Measurements from ENCODE around the gene DIPK1C. TPM values are rescaled to one million over a fixed set of nuclear protein-coding genes. Genes with fewer than 3 reads are reported as not detected.

Gene DIPK1C
- total and polyA plus RNA-seq, 3 experiments from 2014 or later = not detected

GRCh38 chr18:74499633-74500032 lies 42.5 kb upstream of the DIPK1C start:
- peaks cover 40% of the 10 kb centered on the region for H3K4me1 ChIP-seq (ENCODE audit: insufficient read depth, low read length)
- no peaks in the 10 kb centered on the region for H3K9me3 ChIP-seq (ENCODE audit: low read length)
- Mint-ChIP-seq H3K4me1 (peaks cover 56 to 73% (median 64%) of the 10 kb centered on the region in 3 donors), H3K9me3 (no peaks in the 10 kb centered on the region), H3K27me3 (peaks cover 0 to 2% of the 10 kb centered on the region in 2 donors), H3K27ac (peak overlapping the region; percentile 94 to 100 (median 99)), H3K4me3 (peak overlapping the region; percentile 92 to 96 (median 94)), H3K36me3 (peaks cover 6 to 60% (median 11%) of the 10 kb centered on the region in 3 donors)
- peak in 4 of 5 donors; percentile 32 to 68 (median 53) for DNase-seq
- no peaks in the 10 kb centered on the region for H3K27me3 ChIP-seq (ENCODE audit: insufficient read depth, low read length, poor library complexity, severe bottlenecking)
- ChIA-PET CTCF (interaction anchor here (1.0 to 2.7 kb wide), 3 partner anchors 52 to 417 kb away, joined by 3 to 10 read pairs (median 4); no protein-coding TSS in a partner anchor), POLR2A (interaction anchor here (0.6 kb wide), 1 partner anchor 121 kb away, joined by 5 read pairs; no protein-coding TSS in a partner anchor)
- peak overlapping the region; percentile 69 for H3K4me3 ChIP-seq (ENCODE audit: low read length)
- H3K36me3 ChIP-seq (ENCODE audit: insufficient read depth, low read length) = peaks cover 28% of the 10 kb centered on the region
- H3K27ac ChIP-seq (ENCODE audit: low read depth, low read length) = peak overlapping the region; percentile 78

- peaks cover 40% of the 10 kb centered on the region for H3K4me1 ChIP-seq (ENCODE audit: insufficient read depth, low read length)
- H3K27ac ChIP-seq (ENCODE audit: low read depth, low read length) = peak overlapping the region; percentile 78
- Mint-ChIP-seq H3K4me1 (peaks cover 56 to 73% (median 64%) of the 10 kb centered on the region in 3 donors), H3K4me3 (peak overlapping the region; percentile 92 to 96 (median 94)), H3K36me3 (peaks cover 4 to 54% (median 11%) of the 10 kb centered on the region in 3 donors), H3K27me3 (peaks cover 0 to 2% of the 10 kb centered on the region in 2 donors), H3K9me3 (no peaks in the 10 kb centered on the region), H3K27ac (peak overlapping the region; percentile 94 to 100 (median 99))
- H3K4me3 ChIP-seq (ENCODE audit: low read length) = peak overlapping the region; percentile 69
- POLR2A ChIA-PET = interaction anchor here (0.6 to 1.1 kb wide), 4 partner anchors 98 to 126 kb away, joined by 3 to 5 read pairs (median 4); no protein-coding TSS in a partner anchor
- peaks cover 21% of the 10 kb centered on the region for H3K36me3 ChIP-seq (ENCODE audit: insufficient read depth, low read length)
- no peaks in the 10 kb centered on the region for H3K9me3 ChIP-seq (ENCODE audit: low read length)
- DNase-seq = peak; percentile 67 to 87 (median 75)
- H3K27me3 ChIP-seq (ENCODE audit: insufficient read depth, low read length, poor library complexity, severe bottlenecking) = no peaks in the 10 kb centered on the region
- CTCF ChIA-PET = interaction anchor here (1.1 to 7.7 kb wide), 3 partner anchors 12 to 144 kb away, joined by 3 to 156 read pairs (median 10); no protein-coding TSS in a partner anchor
Measured at GRCh38 chr18:74498712-74499627, 41.9 kb upstream of the DIPK1C start.

GRCh38 chr18:74497778-74498177 lies 40.7 kb upstream of the DIPK1C start:
- peaks cover 0 to 43% (median 7%) of the 10 kb centered on the region in 3 donors for H3K36me3 Mint-ChIP-seq
- H3K27ac ChIP-seq (ENCODE audit: low read depth, low read length) = no peak overlapping the region
- H3K4me1 ChIP-seq (ENCODE audit: insufficient read depth, low read length) = peaks cover 40% of the 10 kb centered on the region
- H3K4me1 Mint-ChIP-seq = peaks cover 52 to 75% (median 57%) of the 10 kb centered on the region in 3 donors
- peaks cover 13% of the 10 kb centered on the region for H3K36me3 ChIP-seq (ENCODE audit: insufficient read depth, low read length)
- H3K27me3 ChIP-seq (ENCODE audit: insufficient read depth, low read length, poor library complexity, severe bottlenecking) = no peaks in the 10 kb centered on the region
- no peaks in the 10 kb centered on the region for H3K9me3 ChIP-seq (ENCODE audit: low read length)
- CTCF ChIA-PET = interaction anchor here (7.7 kb wide), 1 partner anchor 143 kb away, joined by 156 read pairs; no protein-coding TSS in a partner anchor
- peaks cover 0 to 2% of the 10 kb centered on the region in 2 donors for H3K27me3 Mint-ChIP-seq
- H3K4me3 ChIP-seq (ENCODE audit: low read length) = no peak overlapping the region
- H3K9me3 Mint-ChIP-seq = no peaks in the 10 kb centered on the region
- peak overlapping the region; percentile 84 to 99 (median 88) for H3K27ac Mint-ChIP-seq
- POLR2A ChIA-PET = interaction anchor here (1.1 kb wide), 1 partner anchor 99 kb away, joined by 5 read pairs; no protein-coding TSS in a partner anchor
- DNase-seq = no peak
- H3K4me3 Mint-ChIP-seq = peak overlapping the region; percentile 77 to 97 (median 96)

GRCh38 chr18:74497324-74497676 lies 40.2 kb upstream of the DIPK1C start:
- peaks cover 48 to 71% (median 57%) of the 10 kb centered on the region in 3 donors for H3K4me1 Mint-ChIP-seq

GRCh38 chr18:74496508-74497323 lies 39.6 kb upstream of the DIPK1C start:
- Mint-ChIP-seq H3K27me3 (peaks cover 0 to 2% of the 10 kb centered on the region in 2 donors), H3K4me1 (peaks cover 46 to 67% (median 57%) of the 10 kb centered on the region in 3 donors), H3K4me3 (peak overlapping the region; percentile 92 to 97 (median 96)), H3K36me3 (peaks cover 0 to 33% (median 3%) of the 10 kb centered on the region in 3 donors), H3K9me3 (no peaks in the 10 kb centered on the region), H3K27ac (peak overlapping the region; percentile 76 to 99 (median 98))
- Histone ChIP-seq H3K9me3 (ENCODE audit: low read length) (no peaks in the 10 kb centered on the region), H3K4me3 (ENCODE audit: low read length) (peak overlapping the region; percentile 77), H3K4me1 (ENCODE audit: insufficient read depth, low read length) (peaks cover 40% of the 10 kb centered on the region), H3K27me3 (ENCODE audit: insufficient read depth, low read length, poor library complexity, severe bottlenecking) (no peaks in the 10 kb centered on the region), H3K36me3 (ENCODE audit: insufficient read depth, low read length) (peaks cover 6% of the 10 kb centered on the region), H3K27ac (ENCODE audit: low read depth, low read length) (peak overlapping the region; percentile 86)
- DNase-seq = peak in 3 of 5 donors; percentile 20 to 67 (median 38)
- POLR2A ChIA-PET = interaction anchor here (1.0 to 2.0 kb wide), 5 partner anchors 22 to 144 kb away, joined by 3 to 11 read pairs (median 4); no protein-coding TSS in a partner anchor
- CTCF ChIA-PET = interaction anchor here (1.1 to 7.7 kb wide), 4 partner anchors 102 to 155 kb away, joined by 3 to 156 read pairs (median 7); no protein-coding TSS in a partner anchor

More at GRCh38 chr18:74497324-74497676, 40.2 kb upstream of the DIPK1C start:
- H3K36me3 Mint-ChIP-seq = peaks cover 0 to 38% (median 3%) of the 10 kb centered on the region in 3 donors
- Histone ChIP-seq H3K4me3 (ENCODE audit: low read length) (peak overlapping the region; percentile 77), H3K27ac (ENCODE audit: low read depth, low read length) (peak overlapping the region; percentile 86), H3K9me3 (ENCODE audit: low read length) (no peaks in the 10 kb centered on the region), H3K4me1 (ENCODE audit: insufficient read depth, low read length) (peaks cover 40% of the 10 kb centered on the region), H3K27me3 (ENCODE audit: insufficient read depth, low read length, poor library complexity, severe bottlenecking) (no peaks in the 10 kb centered on the region), H3K36me3 (ENCODE audit: insufficient read depth, low read length) (peaks cover 9% of the 10 kb centered on the region)
- H3K27ac Mint-ChIP-seq = peak overlapping the region; percentile 71 to 99 (median 86)
- CTCF ChIA-PET = interaction anchor here (7.7 kb wide), 1 partner anchor 143 kb away, joined by 156 read pairs; no protein-coding TSS in a partner anchor
- peak overlapping the region; percentile 77 to 97 (median 96) for H3K4me3 Mint-ChIP-seq
- H3K27me3 Mint-ChIP-seq = peaks cover 0 to 2% of the 10 kb centered on the region in 2 donors
- POLR2A ChIA-PET = no interaction called here
- no peak for DNase-seq
- H3K9me3 Mint-ChIP-seq = no peaks in the 10 kb centered on the region

GRCh38 chr18:74495581-74496507 lies 38.7 kb upstream of the DIPK1C start, which contains the start of gene CNDP2:
Gene CNDP2 (plus strand): TSS chr18:74496363. CDS start chr18:74499974, 3,611 bp downstream.
- H3K4me1 ChIP-seq (ENCODE audit: insufficient read depth, low read length) = peaks cover 37% of the 10 kb centered on the region
- CTCF ChIA-PET = interaction anchor here (1.0 to 7.7 kb wide), 7 partner anchors 56 to 154 kb away, joined by 3 to 156 read pairs (median 5); no protein-coding TSS in a partner anchor

More at GRCh38 chr18:74495581-74496507, 38.7 kb upstream of the DIPK1C start, which contains the start of gene CNDP2:
- H3K4me1 Mint-ChIP-seq = peaks cover 41 to 59% (median 50%) of the 10 kb centered on the region in 3 donors
- H3K27me3 ChIP-seq (ENCODE audit: insufficient read depth, low read length, poor library complexity, severe bottlenecking) = no peaks in the 10 kb centered on the region
- peak within 1 kb of the TSS; percentile 86 for H3K27ac ChIP-seq (ENCODE audit: low read depth, low read length)
- peaks cover 0 to 25% (median 0%) of the 10 kb centered on the region in 3 donors for H3K36me3 Mint-ChIP-seq
- POLR2A ChIA-PET = interaction anchor here (1.0 to 2.0 kb wide), 6 partner anchors 23 to 143 kb away, joined by 3 to 11 read pairs (median 4); no protein-coding TSS in a partner anchor
- H3K36me3 ChIP-seq (ENCODE audit: insufficient read depth, low read length) = no peaks in the 10 kb centered on the region
- H3K27ac Mint-ChIP-seq = peak within 1 kb of the TSS; percentile 94 to 99 (median 98)
- H3K9me3 Mint-ChIP-seq = no peaks in the 10 kb centered on the region
- H3K9me3 ChIP-seq (ENCODE audit: low read length) = no peaks in the 10 kb centered on the region
- peaks cover 0 to 2% of the 10 kb centered on the region in 2 donors for H3K27me3 Mint-ChIP-seq
- H3K4me3 Mint-ChIP-seq = peak within 1 kb of the TSS; percentile 92 to 97 (median 96)
- peak; percentile 97 to 99 (median 99) for DNase-seq
- H3K4me3 ChIP-seq (ENCODE audit: low read length) = peak within 1 kb of the TSS; percentile 77
